ENCODE results near the gene FBXL17.
A peak's percentile ranks its signal among the peaks of the same experiment; 100 is the strongest.
"Not testable (repeated sequence)": the region's sequence is repeated elsewhere in the genome, so short reads cannot be mapped to it uniquely, and the experiment has no call there.

FBXL17 gene

GRCh38 chr5:108167174-108167573 is 214.7 kb downstream of the FBXL17 start:
- no peak for DNase-seq

GRCh38 chr5:108164574-108164973 is 217.3 kb downstream of the FBXL17 start:
- DNase-seq, result no peak

DNA sequence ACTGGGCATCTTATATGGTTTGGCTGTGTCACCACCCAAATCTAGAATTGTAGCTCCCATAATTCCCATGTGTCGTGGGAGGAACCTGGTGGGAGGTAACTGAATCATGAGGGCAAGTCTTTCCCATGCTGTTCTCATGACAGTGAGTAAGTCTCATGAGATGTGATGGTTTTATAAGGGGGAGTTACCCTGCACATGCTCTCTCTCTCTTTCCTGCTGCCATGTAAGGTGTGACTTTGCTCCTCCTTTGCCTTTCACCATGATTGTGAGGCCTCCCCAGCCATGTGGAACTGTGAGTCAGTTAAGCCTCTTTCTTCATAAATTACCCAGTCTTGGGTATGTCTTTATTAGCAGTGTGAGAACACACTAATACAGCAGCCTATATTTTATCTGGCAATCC is 229.0 kb downstream of the FBXL17 start:
- not testable (repeated sequence) for DNase-seq

- no peak for DNase-seq
These were observed 232.5 kb downstream of the FBXL17 start for GRCh38 chr5:108149369-108149768.

DNA sequence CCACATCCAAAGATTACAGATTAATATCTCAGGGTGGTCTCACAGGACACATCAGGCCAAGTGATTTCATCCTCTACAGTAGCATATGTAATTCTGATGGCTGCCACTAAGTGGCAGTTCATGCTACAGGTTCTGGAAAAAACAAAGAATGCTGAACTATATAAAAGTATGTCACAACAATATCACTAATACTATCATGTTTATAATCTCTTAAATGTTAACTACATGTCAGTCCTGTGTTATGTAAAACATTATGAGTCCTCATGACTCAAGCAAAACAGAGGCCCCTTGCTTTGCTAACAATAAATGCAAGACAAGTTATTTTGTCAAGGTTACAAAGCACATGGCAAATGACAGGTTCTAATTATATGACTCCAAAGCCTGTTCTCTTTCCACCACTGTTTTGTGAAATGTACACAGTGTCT is 233.2 kb downstream of the FBXL17 start:
- DNase-seq, result no peak

DNA sequence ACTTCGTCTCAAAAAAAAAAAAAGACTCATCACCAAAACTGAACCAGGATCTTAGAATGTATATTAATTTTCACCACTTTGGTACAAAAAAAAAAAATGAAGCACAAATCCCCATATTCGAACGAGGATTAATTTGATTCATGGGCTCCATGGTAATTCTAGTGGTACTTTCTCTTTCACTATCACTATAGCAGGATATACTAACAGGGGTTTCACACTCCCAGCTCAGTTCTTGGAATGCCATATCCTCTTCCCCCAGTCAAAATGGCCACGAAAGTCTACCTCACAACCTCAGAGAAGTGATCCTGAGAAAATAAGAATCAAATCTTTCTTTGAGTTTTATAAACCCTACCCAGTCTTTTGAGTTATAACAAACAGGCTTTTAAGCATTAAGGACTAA is 235.7 kb downstream of the FBXL17 start:
- no peak for DNase-seq

GRCh38 chr5:108145351-108145750 is 236.5 kb downstream of the FBXL17 start:
- DNase-seq, result no peak

DNA sequence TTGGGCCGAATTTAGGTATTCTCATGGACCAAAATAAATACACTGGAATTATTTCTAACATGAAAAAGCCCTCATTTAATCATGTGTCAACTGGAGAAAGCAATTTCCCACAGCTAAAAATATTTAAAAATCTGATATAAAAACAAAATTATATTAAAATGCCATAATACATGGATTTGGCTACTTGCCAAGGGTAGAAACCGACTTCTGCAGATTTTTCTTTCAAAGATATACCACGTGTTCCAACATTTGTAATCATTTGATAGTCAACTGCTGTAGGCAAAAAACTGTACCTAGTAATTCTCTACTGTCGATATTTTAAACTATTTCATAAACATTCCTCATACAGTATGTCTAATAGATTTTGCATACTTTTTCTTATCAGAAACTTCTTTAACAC is 237.6 kb downstream of the FBXL17 start:
- no peak for DNase-seq

GRCh38 chr5:108143581-108143980 is 238.3 kb downstream of the FBXL17 start:
- no peak for DNase-seq

DNA sequence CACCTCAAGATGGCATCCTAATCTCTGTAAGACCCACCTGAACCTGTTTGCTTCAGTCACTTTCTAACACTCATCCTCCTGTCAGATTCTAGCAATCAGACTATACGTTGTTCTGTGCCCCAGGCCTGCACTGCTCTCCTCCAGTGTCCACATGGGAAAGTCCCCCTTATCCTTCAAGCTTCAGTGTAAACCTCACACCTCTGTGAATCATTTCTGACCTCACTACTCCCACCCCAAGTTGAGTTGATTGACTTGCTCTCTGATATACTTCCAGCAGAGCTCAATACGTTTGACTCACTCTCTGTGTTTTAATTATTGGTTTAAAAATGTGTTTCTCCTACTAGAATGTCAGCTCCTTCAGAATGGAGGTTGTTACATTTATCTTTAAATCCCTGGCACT is 240.2 kb downstream of the FBXL17 start:
- DNase-seq, result no peak

GRCh38 chr5:108136493-108136892 is 245.4 kb downstream of the FBXL17 start:
- no peak for DNase-seq

DNA sequence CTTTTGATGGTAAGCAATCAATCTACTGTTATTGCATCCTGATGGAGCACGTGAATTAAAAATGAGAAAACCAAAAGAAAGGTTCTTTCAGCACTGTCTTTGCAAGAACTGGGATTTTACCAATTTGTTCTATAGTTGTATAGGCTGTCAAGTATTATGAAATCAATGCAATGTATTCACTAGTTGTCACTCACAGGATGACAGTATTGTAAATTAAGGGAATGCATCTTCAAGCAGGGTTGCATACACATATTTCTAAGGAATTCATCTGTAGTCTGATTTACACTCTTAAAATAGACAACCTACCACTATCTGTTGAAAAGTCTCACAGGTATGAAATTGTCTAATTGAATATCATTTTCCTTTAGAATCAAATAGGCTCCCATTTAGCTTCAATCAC is 252.8 kb downstream of the FBXL17 start:
- DNase-seq, result no peak

- DNase-seq, result no peak
These were observed 256.0 kb downstream of the FBXL17 start for GRCh38 chr5:108125771-108126511.

DNA sequence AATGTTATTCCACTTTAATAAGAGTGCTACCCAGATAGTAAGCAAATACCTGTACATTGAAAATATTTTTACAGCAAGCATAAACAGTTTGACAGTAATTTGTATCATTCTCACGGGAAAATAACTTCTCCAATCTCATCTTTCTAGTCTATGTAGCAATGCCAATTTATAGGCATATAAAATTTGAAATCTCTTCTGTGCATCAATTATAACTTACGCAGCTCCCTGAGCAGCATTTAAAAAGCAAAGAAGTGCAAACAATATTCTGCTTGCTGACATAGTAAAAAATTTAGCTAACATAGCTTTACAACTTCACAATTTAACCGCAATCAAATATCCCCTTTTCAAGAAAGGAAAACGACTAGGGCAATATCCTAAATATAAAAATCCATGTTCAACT is 257.3 kb downstream of the FBXL17 start:
- no peak for DNase-seq

DNA sequence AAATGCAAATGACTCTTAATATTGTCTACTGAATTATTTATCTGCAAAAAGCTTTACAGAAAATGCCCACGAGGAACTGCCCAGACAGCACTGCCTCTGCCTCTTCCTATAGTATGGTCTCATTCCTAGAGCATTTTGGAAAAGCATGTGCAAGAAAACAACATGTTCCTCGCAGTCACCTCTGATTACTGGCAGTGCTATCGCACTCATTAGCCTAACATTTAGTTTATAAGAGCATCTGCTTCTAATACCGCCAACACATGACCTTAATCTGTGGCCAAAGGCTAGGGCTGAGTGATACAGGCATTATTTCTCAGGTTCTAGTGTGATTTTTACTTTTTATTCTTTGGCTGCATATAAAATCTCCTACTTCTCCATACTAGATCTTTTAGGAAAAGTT is 259.2 kb downstream of the FBXL17 start:
- no peak for DNase-seq

DNA sequence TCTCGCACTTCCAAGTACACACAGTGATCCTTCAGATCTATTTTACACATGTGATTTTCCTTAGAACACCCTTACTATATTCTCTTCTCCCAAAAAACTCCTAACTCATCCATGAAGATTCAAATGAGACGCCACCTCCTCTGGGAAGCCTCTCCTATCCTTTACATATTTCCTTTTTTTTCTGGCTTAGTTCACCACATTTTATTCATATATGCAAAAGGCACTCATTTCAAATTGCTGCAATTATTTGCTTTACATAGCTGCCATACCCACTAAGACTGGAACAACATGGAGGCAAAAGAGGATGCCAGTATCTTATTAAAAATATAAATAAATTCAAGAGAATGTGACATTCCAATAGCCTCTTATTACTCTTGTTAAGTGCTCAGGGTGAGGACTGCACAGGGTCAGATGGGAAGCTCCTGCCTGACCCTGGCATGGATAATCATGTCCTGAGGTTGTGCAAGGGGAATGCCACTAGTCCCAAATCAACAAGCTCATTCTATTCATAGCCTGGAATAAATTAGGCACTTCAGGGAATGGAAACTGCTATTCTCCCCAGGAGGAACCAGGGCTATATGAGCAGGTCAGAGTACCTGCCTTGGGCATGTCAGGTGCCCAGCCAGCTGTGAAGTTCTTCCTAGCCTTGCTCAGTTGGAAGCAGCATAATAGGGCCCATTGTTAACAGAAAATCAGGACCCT is 262.9 kb downstream of the FBXL17 start:
- DNase-seq, result no peak

GRCh38 chr5:108115673-108116072 is 266.2 kb downstream of the FBXL17 start:
- no peak for DNase-seq

DNA sequence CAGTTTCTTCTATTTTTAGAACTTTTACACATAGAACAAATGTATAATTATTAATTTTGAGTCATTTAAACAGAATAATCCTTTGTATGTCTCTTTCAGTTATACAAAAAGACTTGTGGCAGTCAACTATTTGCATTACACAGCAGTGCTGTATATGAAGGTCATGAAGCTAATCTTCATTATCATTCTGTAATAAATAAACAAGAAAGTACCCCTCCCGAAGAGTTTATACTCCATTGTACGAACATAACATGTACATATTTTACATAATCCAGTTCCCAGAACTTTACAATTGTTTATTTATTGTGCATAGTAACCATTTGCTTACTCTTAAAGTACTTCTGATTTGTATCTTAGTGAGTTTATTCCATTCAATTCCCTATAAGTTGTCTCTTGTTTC is 267.9 kb downstream of the FBXL17 start:
- DNase-seq, result no peak

DNA sequence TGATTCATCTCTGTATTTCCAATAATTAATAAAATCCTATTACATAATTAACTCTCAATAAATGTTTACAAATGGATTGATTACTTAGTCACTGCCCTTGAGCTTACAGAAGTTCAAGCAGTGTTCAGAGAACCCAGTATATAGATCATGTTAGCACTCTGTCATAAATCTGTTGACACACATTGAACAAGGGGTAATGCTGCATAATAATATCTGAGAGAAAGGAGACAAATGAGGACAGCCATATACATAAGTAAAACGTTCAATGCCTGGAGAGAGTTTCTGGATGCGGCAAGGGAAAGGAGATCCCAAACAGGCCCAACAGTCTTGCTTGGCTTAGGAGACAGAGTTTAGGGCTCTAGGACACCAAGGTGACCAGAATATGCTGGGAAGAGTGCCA is 270.2 kb downstream of the FBXL17 start:
- DNase-seq, result no peak

DNA sequence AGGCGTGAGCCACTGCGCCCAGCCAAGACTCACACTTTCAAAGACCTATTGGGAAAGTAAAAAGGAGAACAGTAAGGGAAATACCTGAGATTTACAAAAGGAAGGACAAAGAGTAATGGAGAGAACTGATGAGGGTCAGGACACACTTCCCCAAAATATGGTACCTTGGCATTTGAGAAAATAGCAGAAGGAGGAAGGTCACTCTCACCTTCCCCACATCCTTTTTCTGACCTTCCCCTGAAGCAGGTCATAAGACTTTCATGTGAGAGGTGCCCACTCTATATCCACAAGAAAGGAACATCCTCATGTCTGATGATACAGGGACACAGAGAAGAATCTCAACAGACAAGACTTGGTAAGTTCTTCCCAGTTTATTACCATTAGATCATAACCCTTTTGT is 272.8 kb downstream of the FBXL17 start:
- no peak for DNase-seq

- no peak for DNase-seq
These were observed 277.4 kb downstream of the FBXL17 start for GRCh38 chr5:108104448-108104847.

- DNase-seq, result no peak
These were observed 279.4 kb downstream of the FBXL17 start for GRCh38 chr5:108102463-108102862.

- DNase-seq, result peak in 23 of 51 donors; percentile 0 to 60 (median 13)
These were observed 280.1 kb downstream of the FBXL17 start for GRCh38 chr5:108101821-108102220.

Data from hypothalamus (tissue), 51 donors.